ENCODE results near the gene IQSEC1.
A peak's percentile ranks its signal among the peaks of the same experiment; 100 is the strongest.

The IQSEC1 gene

GRCh38 chr3:12980596-12981290 is 92.5 kb downstream of the IQSEC1 start:
- no peak for DNase-seq

- no peak for DNase-seq
These were observed 93.2 kb downstream of the IQSEC1 start for GRCh38 chr3:12979947-12980487.

GRCh38 chr3:12979151-12979946 is 93.9 kb downstream of the IQSEC1 start:
- DNase-seq = no peak

- no peak for DNase-seq
These were observed 94.5 kb downstream of the IQSEC1 start for GRCh38 chr3:12978682-12979081.

- DNase-seq = no peak
These were observed 96.0 kb downstream of the IQSEC1 start for GRCh38 chr3:12977117-12977808.

GRCh38 chr3:12975748-12976522 is 97.3 kb downstream of the IQSEC1 start:
- no peak for DNase-seq

GRCh38 chr3:12974819-12975218 is 98.4 kb downstream of the IQSEC1 start:
- DNase-seq = no peak

GRCh38 chr3:12974334-12974733 is 98.9 kb downstream of the IQSEC1 start:
- no peak for DNase-seq

- no peak for DNase-seq
These were observed 99.4 kb downstream of the IQSEC1 start for GRCh38 chr3:12973827-12974226.

- no peak for DNase-seq
These were observed 100.2 kb downstream of the IQSEC1 start for GRCh38 chr3:12972781-12973702.

GRCh38 chr3:12972043-12972442 is 101.2 kb downstream of the IQSEC1 start:
- DNase-seq = no peak

GRCh38 chr3:12970684-12971083 is 102.5 kb downstream of the IQSEC1 start:
- DNase-seq = no peak

- DNase-seq = no peak
These were observed 103.7 kb downstream of the IQSEC1 start for GRCh38 chr3:12969486-12969885.

GRCh38 chr3:12968541-12968940 is 104.7 kb downstream of the IQSEC1 start:
- DNase-seq = no peak

- DNase-seq = peak; percentile 89
These were observed 105.5 kb downstream of the IQSEC1 start for GRCh38 chr3:12967606-12968351.

GRCh38 chr3:12966847-12967605 is 106.2 kb downstream of the IQSEC1 start:
- DNase-seq = peak; percentile 21

GRCh38 chr3:12965999-12966846 is 107.0 kb downstream of the IQSEC1 start:
- DNase-seq = no peak

- no peak for DNase-seq
These were observed 108.3 kb downstream of the IQSEC1 start for GRCh38 chr3:12964711-12965612.
